Thyroid gland (tissue), 4 donors: ENCODE results near the gene ITIH5.

Experiments used
- POLR2A ChIP-seq, 2 donors: fragments of 450-650 bp; IDR thresholded peaks; one replicate each; pipeline ENCODE4 v1.6.1; 2017; ENCODE audit warnings: antibody characterized with exemption in 2 of 2, mild to moderate bottlenecking in 2 of 2, moderate library complexity in 1 of 2
- TF ChIP-seq, protein P1 (sequence below), 6 experiments: fragments of 200-600 bp in 3 of 6; fragments of 450-650 bp in 3 of 6; sonication (generic) in 3 of 6; IDR thresholded peaks; one replicate each; pipeline ENCODE4 v1.5.1; 2016 to 2019; ENCODE audit warnings: antibody characterized with exemption in 6 of 6, mild to moderate bottlenecking in 2 of 6, inconsistent platforms in 1 of 6, moderate library complexity in 1 of 6

DNA sequence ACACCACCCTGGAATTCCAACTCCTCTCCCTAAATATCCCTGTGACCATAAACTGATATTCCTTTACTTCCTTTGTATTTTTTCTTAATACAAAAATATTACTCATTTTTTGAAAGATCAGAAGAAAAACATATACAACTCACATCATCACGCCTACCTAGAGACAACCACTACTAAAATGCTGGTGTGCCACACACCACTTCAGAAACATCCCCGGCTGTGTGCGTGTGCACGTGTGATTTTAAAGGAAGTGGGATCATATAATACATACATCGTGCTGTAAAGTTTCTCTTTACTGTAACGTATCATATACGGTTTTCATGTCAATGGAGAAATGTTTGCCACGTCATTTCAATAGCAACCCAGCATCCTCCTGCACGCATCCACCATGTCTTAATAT is 76.5 kb downstream of the ITIH5 start:
- TF ChIP-seq, protein P1, sequence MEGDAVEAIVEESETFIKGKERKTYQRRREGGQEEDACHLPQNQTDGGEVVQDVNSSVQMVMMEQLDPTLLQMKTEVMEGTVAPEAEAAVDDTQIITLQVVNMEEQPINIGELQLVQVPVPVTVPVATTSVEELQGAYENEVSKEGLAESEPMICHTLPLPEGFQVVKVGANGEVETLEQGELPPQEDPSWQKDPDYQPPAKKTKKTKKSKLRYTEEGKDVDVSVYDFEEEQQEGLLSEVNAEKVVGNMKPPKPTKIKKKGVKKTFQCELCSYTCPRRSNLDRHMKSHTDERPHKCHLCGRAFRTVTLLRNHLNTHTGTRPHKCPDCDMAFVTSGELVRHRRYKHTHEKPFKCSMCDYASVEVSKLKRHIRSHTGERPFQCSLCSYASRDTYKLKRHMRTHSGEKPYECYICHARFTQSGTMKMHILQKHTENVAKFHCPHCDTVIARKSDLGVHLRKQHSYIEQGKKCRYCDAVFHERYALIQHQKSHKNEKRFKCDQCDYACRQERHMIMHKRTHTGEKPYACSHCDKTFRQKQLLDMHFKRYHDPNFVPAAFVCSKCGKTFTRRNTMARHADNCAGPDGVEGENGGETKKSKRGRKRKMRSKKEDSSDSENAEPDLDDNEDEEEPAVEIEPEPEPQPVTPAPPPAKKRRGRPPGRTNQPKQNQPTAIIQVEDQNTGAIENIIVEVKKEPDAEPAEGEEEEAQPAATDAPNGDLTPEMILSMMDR (IDR thresholded peaks at IDR 0.05): no peak
- no peak for TF ChIP-seq POLR2A (IDR thresholded peaks at IDR 0.05)
